ENCODE data around the gene DBT. TPM values are rescaled to one million over a fixed set of nuclear protein-coding genes. Genes with fewer than 3 reads are reported as not detected.

The DBT gene
- total RNA-seq, 1 experiment from 2014 or later, result 16.8 TPM

- POLR2A ChIA-PET (ENCODE audit: low non-redundant PET), result interaction anchor here (1.0 kb wide), 1 partner anchor 16 kb away, joined by 5 read pairs; the partner anchor contains the start of gene RTCA
- CTCF ChIA-PET, result no interaction called here
- BruUV-seq (replicated peaks), result no TSS peak
Observed at GRCh38 chr1:100250264-100250663, 630 bp upstream of the DBT start.

GRCh38 chr1:100249155-100249536, 488 bp downstream of the DBT start:
- peak overlapping the region; percentile 66 for H3K4me3 ChIP-seq (ENCODE audit: low read depth, low read length, poor library complexity, severe bottlenecking)
- H3K36me3 ChIP-seq (ENCODE audit: insufficient read depth, low read length, poor library complexity, severe bottlenecking), result no peaks in the 10 kb centered on the region
- POLR2A ChIA-PET (ENCODE audit: low non-redundant PET), result interaction anchor here (0.5 to 1.0 kb wide), 3 partner anchors 17 to 312 kb away, joined by 5 to 7 read pairs (median 5); partner anchors contain the start of gene RTCA
- no peak for DNase-seq (ENCODE audit: low spot score)
- CTCF ChIA-PET, result no interaction called here
- H3K9me3 ChIP-seq (ENCODE audit: low read depth, low read length, poor library complexity, severe bottlenecking), result no peaks in the 10 kb centered on the region
- peak overlapping the region; percentile 90 for H3K27ac ChIP-seq (ENCODE audit: low read depth, low read length, poor library complexity, severe bottlenecking)
- peaks cover 12% of the 10 kb centered on the region for H3K4me1 ChIP-seq (ENCODE audit: insufficient read depth, low read length, poor library complexity, severe bottlenecking)
- BruUV-seq (replicated peaks), result TSS peak; percentile 76
- TF ChIP-seq EZH2 (IDR thresholded peaks at IDR 0.05; ENCODE audit: borderline replicate concordance, low read depth, low read length, poor library complexity, severe bottlenecking) (no peak), CTCF (conservative IDR thresholded peaks at IDR 0.05; ENCODE audit: low read depth, low read length) (no peak)
- intact Hi-C loops (cut with micrococcal nuclease; ENCODE audit: unreplicated experiment), result no loop called here
- H3K27me3 ChIP-seq (replicated peaks; ENCODE audit: insufficient read depth, low read depth, low read length, poor library complexity), result no peaks in the 10 kb centered on the region

More at GRCh38 chr1:100250264-100250663, 630 bp upstream of the DBT start:
- no peaks in the 10 kb centered on the region for H3K27me3 ChIP-seq (replicated peaks; ENCODE audit: insufficient read depth, low read depth, low read length, poor library complexity)
- no peaks in the 10 kb centered on the region for H3K9me3 ChIP-seq (ENCODE audit: low read depth, low read length, poor library complexity, severe bottlenecking)
- peak overlapping the region; percentile 66 for H3K4me3 ChIP-seq (ENCODE audit: low read depth, low read length, poor library complexity, severe bottlenecking)
- TF ChIP-seq EZH2 (IDR thresholded peaks at IDR 0.05; ENCODE audit: borderline replicate concordance, low read depth, low read length, poor library complexity, severe bottlenecking) (no peak), CTCF (conservative IDR thresholded peaks at IDR 0.05; ENCODE audit: low read depth, low read length) (no peak)
- peak overlapping the region; percentile 90 for H3K27ac ChIP-seq (ENCODE audit: low read depth, low read length, poor library complexity, severe bottlenecking)
- no peak for DNase-seq (ENCODE audit: low spot score)
- intact Hi-C loops (cut with micrococcal nuclease; ENCODE audit: unreplicated experiment), result no loop called here
- peaks cover 9% of the 10 kb centered on the region for H3K4me1 ChIP-seq (ENCODE audit: insufficient read depth, low read length, poor library complexity, severe bottlenecking)
- H3K36me3 ChIP-seq (ENCODE audit: insufficient read depth, low read length, poor library complexity, severe bottlenecking), result no peaks in the 10 kb centered on the region

- H3K27ac ChIP-seq (ENCODE audit: low read depth, low read length, poor library complexity, severe bottlenecking), result no peak overlapping the region
- no peak for TF ChIP-seq CTCF (conservative IDR thresholded peaks at IDR 0.05; ENCODE audit: low read depth, low read length)
- no peak for TF ChIP-seq EZH2 (IDR thresholded peaks at IDR 0.05; ENCODE audit: borderline replicate concordance, low read depth, low read length, poor library complexity, severe bottlenecking)
- no peaks in the 10 kb centered on the region for H3K27me3 ChIP-seq (replicated peaks; ENCODE audit: insufficient read depth, low read depth, low read length, poor library complexity)
- ChIA-PET POLR2A (ENCODE audit: low non-redundant PET) (no interaction called here), CTCF (no interaction called here)
- BruUV-seq (replicated peaks), result no TSS peak
- peaks cover 14% of the 10 kb centered on the region for H3K4me1 ChIP-seq (ENCODE audit: insufficient read depth, low read length, poor library complexity, severe bottlenecking)
- intact Hi-C loops (cut with micrococcal nuclease; ENCODE audit: unreplicated experiment), result no loop called here
- H3K9me3 ChIP-seq (ENCODE audit: low read depth, low read length, poor library complexity, severe bottlenecking), result no peaks in the 10 kb centered on the region
- no peaks in the 10 kb centered on the region for H3K36me3 ChIP-seq (ENCODE audit: insufficient read depth, low read length, poor library complexity, severe bottlenecking)
- no peak overlapping the region for H3K4me3 ChIP-seq (ENCODE audit: low read depth, low read length, poor library complexity, severe bottlenecking)
- DNase-seq (ENCODE audit: low spot score), result no peak
Observed at GRCh38 chr1:100246738-100247137, 2.9 kb downstream of the DBT start.
